Skeletal muscle tissue (tissue), 4 donors: ENCODE data around the gene BRINP3. TPM values are rescaled to one million over a fixed set of nuclear protein-coding genes. Genes with fewer than 3 reads are reported as not detected.

Experiments
- H3K27ac ChIP-seq: one replicate; pipeline ENCODE4 v1.7.0; 2013; ENCODE audit warnings: mild to moderate bottlenecking, low read depth, low read length, inconsistent platforms
- H3K27me3 ChIP-seq, 3 donors: one replicate each; pipeline ENCODE4 v1.7.0; 2013; ENCODE audit warnings: low read length in 3 of 3; ENCODE audit not compliant: control insufficient read depth in 3 of 3, insufficient read depth in 3 of 3
- H3K36me3 ChIP-seq, 3 donors: one replicate each; pipeline ENCODE4 v1.7.0; 2013; ENCODE audit warnings: low read length in 3 of 3; ENCODE audit not compliant: control insufficient read depth in 3 of 3, insufficient read depth in 3 of 3
- H3K4me1 ChIP-seq, 3 donors: one replicate each; pipeline ENCODE4 v1.7.0; 2013; ENCODE audit warnings: low read length in 3 of 3, mild to moderate bottlenecking in 3 of 3; ENCODE audit not compliant: control insufficient read depth in 3 of 3, insufficient read depth in 3 of 3
- H3K4me3 ChIP-seq, 3 donors: one replicate each; pipeline ENCODE4 v1.7.0; 2013; ENCODE audit warnings: low read length in 3 of 3
- H3K9ac ChIP-seq, 3 donors: one replicate each; pipeline ENCODE4 v1.7.0; 2013; ENCODE audit warnings: low read length in 3 of 3, mild to moderate bottlenecking in 3 of 3, moderate library complexity in 2 of 3, low read depth in 1 of 3
- H3K9me3 ChIP-seq, 3 donors: one replicate each; pipeline ENCODE4 v1.7.0; 2013; ENCODE audit warnings: low read length in 3 of 3; ENCODE audit not compliant: control insufficient read depth in 3 of 3
- total RNA-seq: library from RNA; depleted of rRNA; stranded (reverse); fragments of >200 nt; gene quantifications from one replicate; pipeline ENCODE4 v1.2.3, GENCODE V29; 2014
- donor health status: Osteomylitis.

The BRINP3 gene
- total RNA-seq, 1 donor from 2014 or later: 3.7 TPM

- no peaks in the 10 kb centered on the region for H3K9me3 ChIP-seq
- H3K4me3 ChIP-seq: no peak overlapping the region
- H3K9ac ChIP-seq: no peak overlapping the region
- no peaks in the 10 kb centered on the region for H3K27me3 ChIP-seq
- no peaks in the 10 kb centered on the region for H3K4me1 ChIP-seq
- no peaks in the 10 kb centered on the region for H3K36me3 ChIP-seq
- H3K27ac ChIP-seq: no peak overlapping the region
Measured at GRCh38 chr1:190243056-190243455, 234.6 kb downstream of the BRINP3 start.

- Histone ChIP-seq H3K27ac (no peak overlapping the region), H3K36me3 (no peaks in the 10 kb centered on the region), H3K9ac (no peak overlapping the region), H3K4me3 (no peak overlapping the region), H3K27me3 (no peaks in the 10 kb centered on the region), H3K9me3 (no peaks in the 10 kb centered on the region), H3K4me1 (no peaks in the 10 kb centered on the region)
Measured at GRCh38 chr1:190226006-190226405, 251.7 kb downstream of the BRINP3 start.

- Histone ChIP-seq H3K27ac (no peak overlapping the region), H3K4me1 (no peaks in the 10 kb centered on the region), H3K4me3 (no peak overlapping the region), H3K36me3 (no peaks in the 10 kb centered on the region), H3K9ac (no peak overlapping the region), H3K27me3 (no peaks in the 10 kb centered on the region), H3K9me3 (no peaks in the 10 kb centered on the region)
Measured at GRCh38 chr1:190212450-190212849, 265.2 kb downstream of the BRINP3 start.

GRCh38 chr1:190207733-190208132 is 269.9 kb downstream of the BRINP3 start:
- no peaks in the 10 kb centered on the region for H3K27me3 ChIP-seq
- H3K27ac ChIP-seq: no peak overlapping the region
- H3K9me3 ChIP-seq: peaks cover 0 to 2% (median 0%) of the 10 kb centered on the region in 3 donors
- no peaks in the 10 kb centered on the region for H3K4me1 ChIP-seq
- no peak overlapping the region for H3K4me3 ChIP-seq
- no peaks in the 10 kb centered on the region for H3K36me3 ChIP-seq
- H3K9ac ChIP-seq: no peak overlapping the region

GRCh38 chr1:190205713-190206112 is 272.0 kb downstream of the BRINP3 start:
- H3K4me3 ChIP-seq: no peak overlapping the region
- H3K27ac ChIP-seq: no peak overlapping the region
- peaks cover 0 to 2% (median 0%) of the 10 kb centered on the region in 3 donors for H3K9me3 ChIP-seq
- H3K27me3 ChIP-seq: no peaks in the 10 kb centered on the region
- H3K36me3 ChIP-seq: no peaks in the 10 kb centered on the region
- no peaks in the 10 kb centered on the region for H3K4me1 ChIP-seq
- H3K9ac ChIP-seq: no peak overlapping the region

GRCh38 chr1:190196020-190196419 is 281.6 kb downstream of the BRINP3 start:
- no peaks in the 10 kb centered on the region for H3K9me3 ChIP-seq
- H3K9ac ChIP-seq: no peak overlapping the region
- no peak overlapping the region for H3K4me3 ChIP-seq
- no peaks in the 10 kb centered on the region for H3K4me1 ChIP-seq
- no peaks in the 10 kb centered on the region for H3K36me3 ChIP-seq
- no peak overlapping the region for H3K27ac ChIP-seq
- H3K27me3 ChIP-seq: no peaks in the 10 kb centered on the region

- H3K27me3 ChIP-seq: no peaks in the 10 kb centered on the region
- H3K4me3 ChIP-seq: no peak overlapping the region
- H3K9me3 ChIP-seq: no peaks in the 10 kb centered on the region
- H3K9ac ChIP-seq: no peak overlapping the region
- H3K36me3 ChIP-seq: no peaks in the 10 kb centered on the region
- H3K27ac ChIP-seq: no peak overlapping the region
- no peaks in the 10 kb centered on the region for H3K4me1 ChIP-seq
Measured at GRCh38 chr1:190193508-190194115, 284.1 kb downstream of the BRINP3 start.

GRCh38 chr1:190192627-190193026 is 285.0 kb downstream of the BRINP3 start:
- no peaks in the 10 kb centered on the region for H3K4me1 ChIP-seq
- H3K9ac ChIP-seq: no peak overlapping the region
- H3K27ac ChIP-seq: no peak overlapping the region
- no peaks in the 10 kb centered on the region for H3K36me3 ChIP-seq
- H3K4me3 ChIP-seq: no peak overlapping the region
- H3K9me3 ChIP-seq: no peaks in the 10 kb centered on the region
- H3K27me3 ChIP-seq: no peaks in the 10 kb centered on the region

- no peaks in the 10 kb centered on the region for H3K9me3 ChIP-seq
- no peak overlapping the region for H3K9ac ChIP-seq
- H3K36me3 ChIP-seq: no peaks in the 10 kb centered on the region
- H3K4me3 ChIP-seq: no peak overlapping the region
- H3K4me1 ChIP-seq: no peaks in the 10 kb centered on the region
- H3K27ac ChIP-seq: no peak overlapping the region
- no peaks in the 10 kb centered on the region for H3K27me3 ChIP-seq
Measured at GRCh38 chr1:190183588-190183987, 294.1 kb downstream of the BRINP3 start.

- Histone ChIP-seq H3K9ac (no peak overlapping the region), H3K27ac (no peak overlapping the region), H3K36me3 (no peaks in the 10 kb centered on the region), H3K9me3 (no peaks in the 10 kb centered on the region), H3K27me3 (no peaks in the 10 kb centered on the region), H3K4me3 (no peak overlapping the region), H3K4me1 (no peaks in the 10 kb centered on the region)
Measured at GRCh38 chr1:190179817-190180216, 297.8 kb downstream of the BRINP3 start.
